Breast epithelium (tissue), 3 donors: ENCODE data around the gene EGFLAM.

ENCODE experiments used
- CTCF ChIP-seq, 3 donors: fragments of 450-650 bp; IDR thresholded peaks; one replicate each; pipeline ENCODE4 v1.5.1; 2016 to 2017; ENCODE audit warnings: antibody characterized with exemption in 3 of 3, mild to moderate bottlenecking in 3 of 3, moderate library complexity in 3 of 3
- POLR2A ChIP-seq: fragments of 450-650 bp; IDR thresholded peaks from one replicate; pipeline ENCODE4 v1.6.1; 2016; ENCODE audit warnings: antibody characterized with exemption, mild to moderate bottlenecking, moderate library complexity

- TF ChIP-seq CTCF (IDR thresholded peaks at IDR 0.05) (no peak), POLR2A (no peak)
Observed at GRCh38 chr5:38240212-38240611, 18.1 kb upstream of the EGFLAM start.
